ENCODE results near the gene EXOC3L1.

EXOC3L1 gene

DNA sequence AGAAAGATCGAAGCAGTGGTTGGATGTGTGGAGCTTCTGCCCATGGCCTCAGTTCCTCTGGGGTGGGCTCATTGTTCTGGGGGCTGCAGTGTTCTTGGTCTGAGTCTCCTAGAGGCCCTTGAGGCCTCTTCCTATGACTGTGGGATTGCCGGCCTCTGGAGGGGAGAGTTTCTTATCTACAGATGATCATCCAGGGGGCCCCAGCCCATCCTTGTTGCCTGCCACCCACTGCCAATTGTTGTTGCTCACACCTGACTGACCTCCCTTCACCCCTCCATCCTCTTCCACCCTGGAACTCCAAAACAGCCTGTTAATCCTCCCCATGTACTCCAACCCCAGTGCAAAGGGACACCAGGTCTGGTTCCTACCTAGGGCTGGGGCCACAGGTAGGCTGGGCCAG lies 45.0 kb downstream of the EXOC3L1 start:
- H3K27me3 ChIP-seq, result no peaks in the 10 kb centered on the region
- H3K9me3 ChIP-seq, result no peaks in the 10 kb centered on the region
- H3K27ac ChIP-seq, result no peak overlapping the region
- no peak overlapping the region for H3K4me3 ChIP-seq
- no peak for DNase-seq
- intact Hi-C loops (cut with DNase I; ENCODE audit: low total_unique reads), result no loop called here
- peaks cover 59 to 92% (median 79%) of the 10 kb centered on the region in 3 donors for H3K36me3 ChIP-seq
- TF ChIP-seq, protein P1, sequence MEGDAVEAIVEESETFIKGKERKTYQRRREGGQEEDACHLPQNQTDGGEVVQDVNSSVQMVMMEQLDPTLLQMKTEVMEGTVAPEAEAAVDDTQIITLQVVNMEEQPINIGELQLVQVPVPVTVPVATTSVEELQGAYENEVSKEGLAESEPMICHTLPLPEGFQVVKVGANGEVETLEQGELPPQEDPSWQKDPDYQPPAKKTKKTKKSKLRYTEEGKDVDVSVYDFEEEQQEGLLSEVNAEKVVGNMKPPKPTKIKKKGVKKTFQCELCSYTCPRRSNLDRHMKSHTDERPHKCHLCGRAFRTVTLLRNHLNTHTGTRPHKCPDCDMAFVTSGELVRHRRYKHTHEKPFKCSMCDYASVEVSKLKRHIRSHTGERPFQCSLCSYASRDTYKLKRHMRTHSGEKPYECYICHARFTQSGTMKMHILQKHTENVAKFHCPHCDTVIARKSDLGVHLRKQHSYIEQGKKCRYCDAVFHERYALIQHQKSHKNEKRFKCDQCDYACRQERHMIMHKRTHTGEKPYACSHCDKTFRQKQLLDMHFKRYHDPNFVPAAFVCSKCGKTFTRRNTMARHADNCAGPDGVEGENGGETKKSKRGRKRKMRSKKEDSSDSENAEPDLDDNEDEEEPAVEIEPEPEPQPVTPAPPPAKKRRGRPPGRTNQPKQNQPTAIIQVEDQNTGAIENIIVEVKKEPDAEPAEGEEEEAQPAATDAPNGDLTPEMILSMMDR (IDR thresholded peaks at IDR 0.05), result no peak
- peaks cover 0 to 4% (median under 1%) of the 10 kb centered on the region in 4 donors for H3K4me1 ChIP-seq

DNA sequence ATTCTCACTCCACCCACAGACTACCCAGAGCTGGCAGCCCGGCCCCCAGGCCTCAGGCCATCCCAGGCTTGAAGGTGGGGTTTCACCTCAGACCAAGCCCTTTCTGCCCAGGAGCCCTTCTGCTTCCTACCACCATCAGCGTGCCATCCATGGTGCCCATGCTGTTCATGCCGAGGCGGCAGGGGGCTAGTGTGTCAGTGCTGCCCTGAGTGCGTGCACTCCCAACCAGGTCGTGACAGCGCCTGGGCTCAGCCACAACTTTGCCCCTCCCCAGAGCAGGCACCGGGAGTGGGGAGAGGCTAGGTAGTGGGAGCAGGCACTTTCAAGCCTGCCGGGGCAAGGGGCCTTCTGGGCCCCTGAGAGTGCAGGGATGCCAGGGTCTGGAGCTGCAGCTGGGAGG lies 47.6 kb downstream of the EXOC3L1 start:
- H3K4me1 ChIP-seq, result no peaks in the 10 kb centered on the region
- H3K36me3 ChIP-seq, result peaks cover 82 to 99% (median 95%) of the 10 kb centered on the region in 3 donors
- TF ChIP-seq, protein P1 (IDR thresholded peaks at IDR 0.05), result no peak
- H3K27ac ChIP-seq, result no peak overlapping the region
- intact Hi-C loops (cut with DNase I; ENCODE audit: low total_unique reads), result no loop called here
- DNase-seq, result no peak
- H3K9me3 ChIP-seq, result no peaks in the 10 kb centered on the region
- no peak overlapping the region for H3K4me3 ChIP-seq
- no peaks in the 10 kb centered on the region for H3K27me3 ChIP-seq

DNA sequence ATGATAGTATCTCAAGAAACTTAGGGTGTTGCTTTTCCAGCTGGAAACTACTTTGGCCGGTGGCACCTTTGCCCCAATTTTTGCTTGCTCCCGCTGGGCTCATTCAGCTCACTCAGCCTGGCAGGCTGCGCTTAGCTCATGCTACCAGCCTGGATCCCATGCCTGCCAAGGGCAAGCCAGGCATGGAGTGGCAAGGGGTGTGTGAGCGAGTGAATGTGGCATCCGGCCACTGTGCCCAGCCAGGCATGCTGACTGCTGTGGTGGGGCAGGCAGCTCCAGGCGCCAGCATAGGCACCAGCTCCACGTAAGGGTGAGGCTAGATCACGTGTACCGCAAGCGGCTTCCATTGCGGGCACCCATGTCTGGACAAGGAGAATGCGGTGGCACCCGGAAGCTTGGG lies 48.5 kb downstream of the EXOC3L1 start:
- Histone ChIP-seq H3K27me3 (no peaks in the 10 kb centered on the region), H3K9me3 (no peaks in the 10 kb centered on the region), H3K4me3 (no peak overlapping the region), H3K4me1 (no peaks in the 10 kb centered on the region), H3K27ac (no peak overlapping the region), H3K36me3 (peaks cover 90 to 99% (median 93%) of the 10 kb centered on the region in 3 donors)
- TF ChIP-seq, protein P1 (IDR thresholded peaks at IDR 0.05), result no peak
- no peak for DNase-seq
- intact Hi-C loops (cut with DNase I; ENCODE audit: low total_unique reads), result no loop called here

DNA sequence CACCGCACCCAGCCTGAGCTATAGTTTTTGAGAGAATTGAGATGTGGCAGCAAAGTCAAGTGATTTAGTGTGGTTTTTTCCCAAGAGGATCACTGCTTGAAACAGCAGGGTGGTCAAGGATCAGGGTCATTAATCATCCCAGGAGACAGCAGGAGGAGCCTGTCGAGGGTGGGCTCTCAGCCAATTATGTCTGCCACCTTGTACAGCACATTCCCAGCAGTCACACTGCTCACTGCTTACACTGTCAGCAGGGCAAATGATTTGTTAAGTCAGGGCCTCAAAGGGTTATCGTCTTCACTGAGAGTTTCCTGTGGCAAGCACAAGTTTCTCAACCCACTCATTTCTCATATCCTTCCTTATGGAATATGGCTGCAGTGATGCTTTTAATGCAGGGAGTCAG lies 52.3 kb downstream of the EXOC3L1 start:
- no peaks in the 10 kb centered on the region for H3K4me1 ChIP-seq
- H3K27ac ChIP-seq, result no peak overlapping the region
- H3K4me3 ChIP-seq, result no peak overlapping the region
- H3K36me3 ChIP-seq, result peaks cover 88 to 99% (median 95%) of the 10 kb centered on the region in 3 donors
- no peaks in the 10 kb centered on the region for H3K9me3 ChIP-seq
- intact Hi-C loops (cut with DNase I; ENCODE audit: low total_unique reads), result no loop called here
- TF ChIP-seq, protein P1 (IDR thresholded peaks at IDR 0.05), result no peak
- no peaks in the 10 kb centered on the region for H3K27me3 ChIP-seq
- DNase-seq, result no peak

Data from tibial artery (tissue), 4 donors.